ENCODE measurements around the gene NFKB2.

Gene NFKB2

GRCh38 chr10:102368077-102368476, 27.4 kb upstream of the NFKB2 start:
- Histone ChIP-seq H3K9me3 (ENCODE audit: insufficient read depth, low read length) (no peaks in the 10 kb centered on the region), H3K27me3 (ENCODE audit: low read length) (no peaks in the 10 kb centered on the region), H3K9ac (ENCODE audit: low read length) (no peak overlapping the region), H4K20me1 (ENCODE audit: low read depth, low read length) (no peaks in the 10 kb centered on the region), H2AFZ (ENCODE audit: low read depth, low read length, severe bottlenecking) (no peak overlapping the region), H3K9me2 (replicated peaks; ENCODE audit: insufficient read depth, low read length) (no peaks in the 10 kb centered on the region), H3K4me2 (ENCODE audit: low read depth, low read length, poor library complexity, severe bottlenecking) (no peak overlapping the region), H3K4me3 (ENCODE audit: insufficient read depth, low read length, poor library complexity, severe bottlenecking) (no peak overlapping the region), H3K79me2 (ENCODE audit: insufficient read depth, low read length) (no peaks in the 10 kb centered on the region), H3F3A (ENCODE audit: insufficient read depth) (no peaks in the 10 kb centered on the region), H3K36me3 (ENCODE audit: low read length) (peaks cover 11% of the 10 kb centered on the region), H3K27ac (ENCODE audit: low read depth, low read length) (no peak overlapping the region)
- TF ChIP-seq CTCF (IDR thresholded peaks at IDR 0.05; ENCODE audit: insufficient read depth, low read length, poor library complexity, severe bottlenecking), result no peak
- no peak for TF ChIP-seq EZH2phosphoT487 (conservative IDR thresholded peaks at IDR 0.05; ENCODE audit: low read length)

DNA sequence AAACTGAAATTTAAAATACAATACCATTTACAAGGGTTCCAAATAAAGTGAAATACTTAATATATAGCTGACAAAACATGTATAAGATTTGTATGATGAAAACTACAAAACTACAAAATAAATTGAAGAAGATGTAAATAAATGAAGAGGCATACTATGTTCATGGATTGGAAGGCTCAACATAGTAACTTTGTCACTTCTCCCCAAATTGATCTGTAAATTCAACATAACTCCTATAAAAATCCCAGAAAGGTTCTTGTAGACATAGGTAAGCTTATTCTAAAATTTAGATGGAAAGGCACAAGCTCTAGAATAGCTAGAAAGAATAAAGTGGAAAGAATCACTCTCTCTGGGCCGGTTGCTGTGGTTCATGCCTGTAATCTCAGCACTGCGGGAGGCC, 24.2 kb upstream of the NFKB2 start:
- H3K9me3 ChIP-seq (ENCODE audit: insufficient read depth, low read length), result no peaks in the 10 kb centered on the region
- H3K9ac ChIP-seq (ENCODE audit: low read length), result no peak overlapping the region
- H4K20me1 ChIP-seq (ENCODE audit: low read depth, low read length), result no peaks in the 10 kb centered on the region
- no peak overlapping the region for H3K4me2 ChIP-seq (ENCODE audit: low read depth, low read length, poor library complexity, severe bottlenecking)
- no peak overlapping the region for H3K27ac ChIP-seq (ENCODE audit: low read depth, low read length)
- no peak overlapping the region for H3K4me3 ChIP-seq (ENCODE audit: insufficient read depth, low read length, poor library complexity, severe bottlenecking)
- no peaks in the 10 kb centered on the region for H3K27me3 ChIP-seq (ENCODE audit: low read length)
- no peaks in the 10 kb centered on the region for H3K9me2 ChIP-seq (replicated peaks; ENCODE audit: insufficient read depth, low read length)
- H3F3A ChIP-seq (ENCODE audit: insufficient read depth), result no peaks in the 10 kb centered on the region
- H3K79me2 ChIP-seq (ENCODE audit: insufficient read depth, low read length), result no peaks in the 10 kb centered on the region
- H2AFZ ChIP-seq (ENCODE audit: low read depth, low read length, severe bottlenecking), result no peak overlapping the region
- TF ChIP-seq CTCF (IDR thresholded peaks at IDR 0.05; ENCODE audit: insufficient read depth, low read length, poor library complexity, severe bottlenecking) (no peak), EZH2phosphoT487 (conservative IDR thresholded peaks at IDR 0.05; ENCODE audit: low read length) (no peak)
- H3K36me3 ChIP-seq (ENCODE audit: low read length), result peaks cover 11% of the 10 kb centered on the region

DNA sequence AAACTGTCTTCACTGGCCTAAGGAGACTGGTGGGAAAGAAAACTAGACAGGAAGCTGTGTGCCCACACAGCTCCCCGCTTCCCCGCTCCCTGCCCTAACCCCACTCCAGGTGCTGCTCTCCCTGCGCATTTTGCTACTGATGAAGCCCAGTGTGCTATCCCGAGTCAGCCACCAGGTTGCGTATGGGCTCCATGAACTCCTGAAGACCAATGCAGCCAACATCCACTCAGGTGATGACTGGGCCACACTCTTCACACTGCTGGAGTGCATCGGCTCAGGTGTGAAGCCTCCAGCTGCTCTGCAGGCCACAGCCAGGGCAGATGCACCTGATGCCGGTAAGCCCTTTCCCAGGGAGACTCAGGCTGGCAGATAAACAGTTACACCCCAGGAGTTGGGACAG, 20.3 kb upstream of the NFKB2 start:
- no peak overlapping the region for H2AFZ ChIP-seq (ENCODE audit: low read depth, low read length, severe bottlenecking)
- H4K20me1 ChIP-seq (ENCODE audit: low read depth, low read length), result no peaks in the 10 kb centered on the region
- H3K27ac ChIP-seq (ENCODE audit: low read depth, low read length), result no peak overlapping the region
- no peak overlapping the region for H3K4me2 ChIP-seq (ENCODE audit: low read depth, low read length, poor library complexity, severe bottlenecking)
- no peak overlapping the region for H3K9ac ChIP-seq (ENCODE audit: low read length)
- no peak overlapping the region for H3K4me3 ChIP-seq (ENCODE audit: insufficient read depth, low read length, poor library complexity, severe bottlenecking)
- no peaks in the 10 kb centered on the region for H3K9me2 ChIP-seq (replicated peaks; ENCODE audit: insufficient read depth, low read length)
- peaks cover 7% of the 10 kb centered on the region; the same call in 1 of the 2 replicates for H3K36me3 ChIP-seq (ENCODE audit: low read length)
- H3K79me2 ChIP-seq (ENCODE audit: insufficient read depth, low read length), result no peaks in the 10 kb centered on the region
- no peaks in the 10 kb centered on the region for H3K27me3 ChIP-seq (ENCODE audit: low read length)
- TF ChIP-seq EZH2phosphoT487 (conservative IDR thresholded peaks at IDR 0.05; ENCODE audit: low read length), result no peak
- TF ChIP-seq CTCF (IDR thresholded peaks at IDR 0.05; ENCODE audit: insufficient read depth, low read length, poor library complexity, severe bottlenecking), result no peak
- H3K9me3 ChIP-seq (ENCODE audit: insufficient read depth, low read length), result no peaks in the 10 kb centered on the region
- no peaks in the 10 kb centered on the region for H3F3A ChIP-seq (ENCODE audit: insufficient read depth)
